ENCODE results near the gene RTN1.

RTN1 gene

DNA sequence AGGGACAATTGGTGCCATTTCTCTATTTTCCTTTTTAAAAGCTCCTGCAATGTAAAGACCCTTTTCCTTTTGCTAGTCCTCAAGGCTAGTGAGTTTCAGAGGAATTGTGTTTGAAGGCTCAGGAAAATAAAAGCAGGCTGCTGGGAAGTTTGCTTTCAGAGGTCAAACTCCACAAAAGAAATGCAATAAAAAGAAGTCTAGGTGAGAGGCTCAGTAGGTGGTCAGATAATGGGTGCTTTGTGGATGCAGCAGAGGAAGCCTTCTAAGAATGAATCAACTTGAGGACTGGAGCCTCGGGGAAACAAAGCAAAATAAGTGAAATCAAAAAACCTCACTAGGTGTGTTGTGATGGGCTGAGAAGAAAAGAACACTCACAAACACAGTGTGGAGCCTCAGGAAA lies 304.3 kb downstream of the RTN1 start:
- DNase-seq (ENCODE audit: low read depth in 2 of 2, low spot score in 1 of 2) = no peak

DNA sequence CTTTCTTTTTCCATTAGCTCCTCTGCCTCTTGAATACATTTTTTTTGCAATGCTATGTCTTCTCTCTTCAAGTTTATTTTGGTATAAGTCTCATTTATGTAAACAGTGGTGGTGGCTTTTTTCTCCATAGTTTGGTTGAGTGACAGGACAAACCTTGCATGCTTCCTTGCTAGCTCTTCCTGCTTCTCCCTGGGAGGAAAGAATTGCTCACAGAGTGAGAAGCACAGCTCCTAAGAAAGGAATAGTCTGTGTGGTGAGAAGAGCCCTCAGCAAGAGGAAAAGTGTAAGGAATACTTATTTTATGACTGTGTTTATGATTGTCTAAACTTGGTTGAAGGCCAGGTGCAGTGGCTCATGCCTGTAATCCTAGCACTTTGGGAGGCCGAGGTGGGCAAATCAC lies 305.5 kb downstream of the RTN1 start:
- no peak for DNase-seq (ENCODE audit: low read depth in 2 of 2, low spot score in 1 of 2)

GRCh38 chr14:59564366-59564765 lies 306.2 kb downstream of the RTN1 start:
- DNase-seq (ENCODE audit: low read depth in 2 of 2, low spot score in 1 of 2) = no peak

GRCh38 chr14:59547310-59547709 lies 323.3 kb downstream of the RTN1 start:
- DNase-seq (ENCODE audit: low read depth in 2 of 2, low spot score in 1 of 2) = no peak

Data from stimulated activated CD8-positive, alpha-beta memory T cell treated with anti-CD3 and anti-CD28 coated beads, Interleukin-4, amount 100 ng/mL, for 1 hour (primary cell).